Activated T-cell treated with anti-CD3 and anti-CD28 coated beads, Interleukin-2, amount 50 U/mL, for 72 hours (primary cell): Measurements from ENCODE around the gene VCAM1. TPM values are rescaled to one million over a fixed set of nuclear protein-coding genes. Genes with fewer than 3 reads are reported as not detected.

Source experiments
- ATAC-seq, 2 donors: fragments of 150-1000 bp; cut with Tn5 transposase; replicated peaks in 1 of 2; 2 replicates each; pipeline ENCODE4 v1.10.0; 2021; ENCODE audit warnings: moderate library complexity in 2 of 2, mild to moderate bottlenecking in 1 of 2
- DNase-seq, 2 donors: peaks; one replicate each; pipeline ENCODE4 v3.0.0; 2021 to 2022; ENCODE audit warnings: mixed read lengths in 1 of 2
- H3K27ac Mint-ChIP-seq: one replicate; pipeline ENCODE4 v1.8.0; 2022; ENCODE audit warnings: mild to moderate bottlenecking, moderate library complexity, mixed read lengths
- H3K27me3 Mint-ChIP-seq: one replicate; pipeline ENCODE4 v1.8.0; 2022; ENCODE audit warnings: low read depth, mixed read lengths
- H3K36me3 Mint-ChIP-seq, 2 donors: one replicate each; pipeline ENCODE4 v1.8.0; 2022; ENCODE audit warnings: mixed read lengths in 2 of 2, mild to moderate bottlenecking in 1 of 2; ENCODE audit not compliant: insufficient read depth in 2 of 2
- H3K4me1 Mint-ChIP-seq: one replicate; pipeline ENCODE4 v1.8.0; 2022; ENCODE audit warnings: low read depth, mixed read lengths
- H3K4me3 Mint-ChIP-seq, 2 donors: one replicate each; pipeline ENCODE4 v1.8.0; 2022; ENCODE audit warnings: mild to moderate bottlenecking in 2 of 2, mixed read lengths in 2 of 2, moderate library complexity in 2 of 2
- H3K9me3 Mint-ChIP-seq, 2 donors: one replicate each; pipeline ENCODE4 v1.8.0; 2022; ENCODE audit warnings: mixed read lengths in 2 of 2
- total RNA-seq, 2 donors: library from RNA; stranded (reverse); gene quantifications; one replicate each; pipeline ENCODE4 v1.2.3, GENCODE V29; 2022

The VCAM1 gene, protein sequence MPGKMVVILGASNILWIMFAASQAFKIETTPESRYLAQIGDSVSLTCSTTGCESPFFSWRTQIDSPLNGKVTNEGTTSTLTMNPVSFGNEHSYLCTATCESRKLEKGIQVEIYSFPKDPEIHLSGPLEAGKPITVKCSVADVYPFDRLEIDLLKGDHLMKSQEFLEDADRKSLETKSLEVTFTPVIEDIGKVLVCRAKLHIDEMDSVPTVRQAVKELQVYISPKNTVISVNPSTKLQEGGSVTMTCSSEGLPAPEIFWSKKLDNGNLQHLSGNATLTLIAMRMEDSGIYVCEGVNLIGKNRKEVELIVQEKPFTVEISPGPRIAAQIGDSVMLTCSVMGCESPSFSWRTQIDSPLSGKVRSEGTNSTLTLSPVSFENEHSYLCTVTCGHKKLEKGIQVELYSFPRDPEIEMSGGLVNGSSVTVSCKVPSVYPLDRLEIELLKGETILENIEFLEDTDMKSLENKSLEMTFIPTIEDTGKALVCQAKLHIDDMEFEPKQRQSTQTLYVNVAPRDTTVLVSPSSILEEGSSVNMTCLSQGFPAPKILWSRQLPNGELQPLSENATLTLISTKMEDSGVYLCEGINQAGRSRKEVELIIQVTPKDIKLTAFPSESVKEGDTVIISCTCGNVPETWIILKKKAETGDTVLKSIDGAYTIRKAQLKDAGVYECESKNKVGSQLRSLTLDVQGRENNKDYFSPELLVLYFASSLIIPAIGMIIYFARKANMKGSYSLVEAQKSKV
- under 1 TPM; 0.41 to 0.58 TPM for total RNA-seq

DNA sequence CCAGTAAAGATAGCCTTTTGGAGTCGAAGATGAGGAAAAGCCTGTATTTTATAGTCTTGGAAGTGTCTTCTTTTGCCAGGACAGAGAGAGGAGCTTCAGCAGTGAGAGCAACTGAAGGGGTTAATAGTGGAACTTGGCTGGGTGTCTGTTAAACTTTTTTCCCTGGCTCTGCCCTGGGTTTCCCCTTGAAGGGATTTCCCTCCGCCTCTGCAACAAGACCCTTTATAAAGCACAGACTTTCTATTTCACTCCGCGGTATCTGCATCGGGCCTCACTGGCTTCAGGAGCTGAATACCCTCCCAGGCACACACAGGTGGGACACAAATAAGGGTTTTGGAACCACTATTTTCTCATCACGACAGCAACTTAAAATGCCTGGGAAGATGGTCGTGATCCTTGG lies at the start of gene VCAM1:
Gene VCAM1 (plus strand): TSS at position 253 of the 400 bp plus-strand sequence. CDS start 119 bp downstream, at position 372.
- DNase-seq: no peak
- no peaks in the 10 kb centered on the region for H3K36me3 Mint-ChIP-seq
- H3K4me3 Mint-ChIP-seq: peak within 1 kb of the TSS in 1 of 2 donors; percentile 5
- peak in 1 of 2 donors; percentile 19 for ATAC-seq
- H3K27me3 Mint-ChIP-seq: peaks cover 33% of the 10 kb centered on the region
- H3K9me3 Mint-ChIP-seq: no peaks in the 10 kb centered on the region
- H3K27ac Mint-ChIP-seq: no peak within 1 kb of the TSS
- peaks cover 5% of the 10 kb centered on the region for H3K4me1 Mint-ChIP-seq

DNA sequence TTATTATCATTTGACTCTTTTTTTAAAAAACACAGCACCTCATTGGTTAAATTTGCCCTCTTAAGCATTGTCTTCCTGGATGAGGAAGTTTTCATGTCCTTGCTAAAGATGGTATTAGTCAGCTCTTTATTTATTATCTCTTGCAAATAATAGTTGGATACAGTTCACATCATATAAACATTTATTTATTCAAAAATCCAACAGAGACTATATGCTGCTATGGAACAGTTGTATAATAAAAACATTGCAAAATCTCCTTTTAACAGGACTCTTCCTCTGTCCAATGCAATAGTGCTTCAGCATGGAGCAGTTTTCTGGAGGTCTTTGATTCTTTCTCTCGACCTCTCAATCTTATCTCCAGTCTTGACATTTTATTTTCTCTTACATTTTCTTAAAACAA lies 49.5 kb upstream of the VCAM1 start:
- ATAC-seq: no peak
- no peak for DNase-seq
- Mint-ChIP-seq H3K9me3 (peaks cover 0 to 1% of the 10 kb centered on the region in 2 donors), H3K27ac (no peak overlapping the region), H3K4me3 (no peak overlapping the region), H3K27me3 (peaks cover 6% of the 10 kb centered on the region), H3K4me1 (no peaks in the 10 kb centered on the region), H3K36me3 (no peaks in the 10 kb centered on the region)

GRCh38 chr1:100671601-100672000 lies 47.9 kb upstream of the VCAM1 start:
- H3K4me1 Mint-ChIP-seq: no peaks in the 10 kb centered on the region

DNA sequence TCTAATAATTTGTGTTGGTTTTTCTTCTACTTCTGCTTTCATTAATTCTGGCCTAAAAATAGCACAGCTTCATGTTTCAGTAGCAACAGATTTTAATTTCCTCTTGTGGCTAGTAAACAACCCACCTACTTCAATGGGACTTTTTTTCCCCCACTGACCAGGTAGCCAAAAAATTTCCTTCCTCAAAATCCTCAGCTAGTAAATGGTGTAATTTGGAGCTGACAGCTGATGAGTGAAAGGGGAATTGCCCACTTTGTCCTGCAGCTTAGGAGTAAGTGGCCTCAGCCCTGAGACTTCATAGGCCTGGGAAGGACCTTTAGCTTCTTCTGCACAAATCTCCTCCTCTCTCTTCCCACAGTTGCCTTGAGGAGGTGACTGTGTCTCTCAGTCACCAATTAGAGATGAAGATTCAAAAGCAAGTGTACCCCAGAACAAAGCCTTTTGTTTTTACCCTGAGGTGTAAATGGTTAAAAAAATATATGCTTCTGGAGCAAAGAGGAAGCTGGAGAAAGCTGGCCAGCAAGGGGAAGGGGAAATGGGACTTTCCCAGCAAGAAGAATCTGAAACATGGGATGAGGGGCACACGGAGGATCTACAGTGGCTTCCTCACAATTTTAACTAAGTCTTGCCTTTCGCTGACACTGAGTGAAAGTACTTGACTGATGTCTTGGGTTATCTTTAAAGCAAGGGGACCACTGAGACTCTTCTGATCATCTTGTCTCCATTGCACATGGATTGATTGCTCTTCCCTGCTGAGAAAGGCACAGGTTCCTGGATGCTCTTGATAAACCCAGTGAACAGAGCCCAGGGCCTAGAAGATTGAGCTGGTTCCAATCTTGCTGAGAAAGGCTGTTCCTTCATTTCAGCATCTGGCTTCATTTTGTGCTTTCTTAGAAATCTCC lies 35.8 kb upstream of the VCAM1 start:
- Mint-ChIP-seq H3K4me1 (no peaks in the 10 kb centered on the region), H3K4me3 (no peak overlapping the region), H3K36me3 (no peaks in the 10 kb centered on the region), H3K9me3 (peaks cover 0 to 8% of the 10 kb centered on the region in 2 donors), H3K27me3 (peaks cover 9% of the 10 kb centered on the region), H3K27ac (no peak overlapping the region)
- DNase-seq: no peak
- no peak for ATAC-seq

More at GRCh38 chr1:100671601-100672000, 47.9 kb upstream of the VCAM1 start:
- H3K27me3 Mint-ChIP-seq: peaks cover 6% of the 10 kb centered on the region
- H3K9me3 Mint-ChIP-seq: peaks cover 0 to 1% of the 10 kb centered on the region in 2 donors
- ATAC-seq: no peak
- H3K4me3 Mint-ChIP-seq: no peak overlapping the region
- DNase-seq: no peak
- no peak overlapping the region for H3K27ac Mint-ChIP-seq
- no peaks in the 10 kb centered on the region for H3K36me3 Mint-ChIP-seq

DNA sequence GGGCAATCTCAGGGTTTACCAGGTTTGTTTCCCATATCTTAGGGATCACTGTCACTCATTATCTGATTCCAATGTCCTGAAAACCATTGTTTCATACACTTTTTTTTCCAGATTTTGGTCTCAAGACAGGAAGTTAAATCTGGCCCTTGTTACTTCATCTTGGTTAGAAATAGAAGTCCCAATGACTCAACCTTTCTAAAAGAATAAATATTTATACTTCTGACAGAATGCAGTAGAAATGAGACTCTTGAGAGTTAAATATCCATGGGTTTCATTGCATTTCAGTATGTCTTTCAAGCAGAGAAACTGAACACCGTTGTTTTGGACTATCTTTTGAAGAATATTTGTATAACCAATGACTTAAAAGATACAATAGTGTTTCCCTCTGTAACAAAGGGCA lies 19.8 kb upstream of the VCAM1 start:
- H3K4me1 Mint-ChIP-seq: no peaks in the 10 kb centered on the region
- DNase-seq: no peak
- ATAC-seq: no peak
- peaks cover 11% of the 10 kb centered on the region for H3K27me3 Mint-ChIP-seq
- H3K4me3 Mint-ChIP-seq: no peak overlapping the region
- H3K36me3 Mint-ChIP-seq: peaks cover 0 to 5% of the 10 kb centered on the region in 2 donors
- no peak overlapping the region for H3K27ac Mint-ChIP-seq
- H3K9me3 Mint-ChIP-seq: peaks cover under 1 to 8% of the 10 kb centered on the region in 2 donors

GRCh38 chr1:100700586-100700985 lies 19.0 kb upstream of the VCAM1 start:
- Mint-ChIP-seq H3K9me3 (peaks cover 0 to 3% of the 10 kb centered on the region in 2 donors), H3K4me1 (no peaks in the 10 kb centered on the region), H3K4me3 (no peak overlapping the region), H3K27ac (no peak overlapping the region), H3K27me3 (peaks cover 11% of the 10 kb centered on the region), H3K36me3 (peaks cover 0 to 3% of the 10 kb centered on the region in 2 donors)
- DNase-seq (no peak), ATAC-seq (no peak)

GRCh38 chr1:100703052-100703451 lies 16.5 kb upstream of the VCAM1 start:
- Mint-ChIP-seq H3K36me3 (no peaks in the 10 kb centered on the region), H3K27ac (no peak overlapping the region), H3K4me3 (no peak overlapping the region), H3K4me1 (no peaks in the 10 kb centered on the region), H3K9me3 (no peaks in the 10 kb centered on the region), H3K27me3 (peaks cover 18% of the 10 kb centered on the region)
- ATAC-seq: no peak
- no peak for DNase-seq

DNA sequence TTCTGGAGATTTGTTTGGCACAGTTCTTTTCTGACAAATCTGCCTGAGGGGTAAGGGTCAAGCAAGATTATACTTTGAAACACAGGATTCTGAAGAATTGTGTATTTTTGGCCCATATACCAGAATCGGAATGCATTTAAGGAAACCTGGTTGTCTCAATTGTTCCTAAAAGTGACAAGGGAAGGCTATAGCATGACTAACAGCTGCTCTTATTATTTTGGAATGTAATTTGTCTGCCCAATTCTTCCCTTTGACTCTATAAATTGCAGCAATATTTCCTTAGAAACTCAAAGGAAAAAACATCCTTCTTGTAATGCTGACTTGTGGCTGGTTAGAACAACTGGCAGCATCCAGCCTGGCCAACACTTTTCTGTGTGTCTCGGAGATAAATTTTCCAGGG lies 15.8 kb upstream of the VCAM1 start:
- DNase-seq (no peak), ATAC-seq (no peak)
- no peaks in the 10 kb centered on the region for H3K9me3 Mint-ChIP-seq
- H3K4me1 Mint-ChIP-seq: no peaks in the 10 kb centered on the region
- no peak overlapping the region for H3K4me3 Mint-ChIP-seq
- H3K36me3 Mint-ChIP-seq: no peaks in the 10 kb centered on the region
- H3K27ac Mint-ChIP-seq: no peak overlapping the region
- H3K27me3 Mint-ChIP-seq: peaks cover 19% of the 10 kb centered on the region

DNA sequence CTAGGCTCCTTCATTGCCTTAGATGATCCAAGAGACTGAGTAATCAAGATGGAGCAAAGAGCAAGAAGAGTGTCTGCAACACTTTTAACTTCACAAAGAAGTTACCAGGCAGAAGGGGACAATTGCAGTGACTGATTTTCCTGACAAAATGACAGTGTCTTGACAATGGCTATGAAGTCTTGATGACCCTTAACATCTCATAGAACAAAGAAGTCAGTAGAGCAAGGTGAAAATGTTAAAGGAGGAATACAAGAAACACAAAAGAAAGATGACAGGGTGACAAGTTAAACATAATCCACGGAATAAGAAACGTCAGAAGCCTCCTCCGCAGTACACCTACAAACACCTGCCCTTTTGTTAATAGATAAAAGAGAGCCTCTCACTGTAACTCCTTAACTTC lies 15.1 kb upstream of the VCAM1 start:
- H3K27ac Mint-ChIP-seq: no peak overlapping the region
- no peaks in the 10 kb centered on the region for H3K9me3 Mint-ChIP-seq
- H3K36me3 Mint-ChIP-seq: no peaks in the 10 kb centered on the region
- no peaks in the 10 kb centered on the region for H3K4me1 Mint-ChIP-seq
- peaks cover 21% of the 10 kb centered on the region for H3K27me3 Mint-ChIP-seq
- DNase-seq (no peak), ATAC-seq (no peak)
- no peak overlapping the region for H3K4me3 Mint-ChIP-seq

- H3K4me3 Mint-ChIP-seq: no peak overlapping the region
- no peaks in the 10 kb centered on the region for H3K4me1 Mint-ChIP-seq
- ATAC-seq (no peak), DNase-seq (no peak)
- no peaks in the 10 kb centered on the region for H3K36me3 Mint-ChIP-seq
- H3K27me3 Mint-ChIP-seq: peaks cover 36% of the 10 kb centered on the region
- no peak overlapping the region for H3K27ac Mint-ChIP-seq
- H3K9me3 Mint-ChIP-seq: no peaks in the 10 kb centered on the region
Measured at GRCh38 chr1:100706296-100706695, 13.2 kb upstream of the VCAM1 start.

- ATAC-seq (no peak), DNase-seq (no peak)
- Mint-ChIP-seq H3K36me3 (no peaks in the 10 kb centered on the region), H3K4me3 (no peak overlapping the region), H3K27ac (no peak overlapping the region), H3K27me3 (peaks cover 31% of the 10 kb centered on the region), H3K4me1 (no peaks in the 10 kb centered on the region), H3K9me3 (no peaks in the 10 kb centered on the region)
Measured at GRCh38 chr1:100706856-100707255, 12.7 kb upstream of the VCAM1 start.

DNA sequence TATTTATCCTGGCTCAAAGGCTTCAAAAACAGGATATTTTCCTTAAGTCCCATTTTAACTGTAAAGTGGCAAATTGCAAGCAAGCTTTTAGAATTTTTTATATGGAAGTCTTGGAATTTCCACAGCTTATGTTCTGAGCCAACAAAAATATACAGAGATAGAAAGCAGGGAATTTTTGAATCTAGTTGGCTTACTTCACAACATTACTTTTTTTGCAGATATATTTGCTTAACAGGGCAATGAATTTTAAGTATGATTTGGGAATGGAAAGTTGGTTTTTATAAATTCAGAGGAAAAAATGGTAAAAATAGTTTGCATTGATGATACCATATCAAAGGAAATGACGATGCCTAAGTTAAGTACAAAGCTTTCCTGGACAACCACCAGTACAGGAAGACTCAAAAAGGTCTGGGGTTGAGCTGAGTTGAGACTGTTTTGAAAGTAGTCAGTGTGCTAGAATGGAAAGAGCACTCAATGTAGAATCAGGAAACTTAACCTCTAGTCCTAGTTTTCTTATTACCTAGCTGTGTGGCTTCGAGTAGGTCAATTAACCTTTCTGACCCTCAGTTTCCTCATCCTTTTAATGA lies 11.0 kb upstream of the VCAM1 start:
- Mint-ChIP-seq H3K27me3 (peaks cover 37% of the 10 kb centered on the region), H3K9me3 (no peaks in the 10 kb centered on the region), H3K4me3 (no peak overlapping the region), H3K4me1 (peaks cover 13% of the 10 kb centered on the region), H3K36me3 (no peaks in the 10 kb centered on the region), H3K27ac (no peak overlapping the region)
- no peak for ATAC-seq
- DNase-seq: no peak
